Activated CD8-positive, alpha-beta memory T cell treated with anti-CD3 and anti-CD28 coated beads for 1 hour (primary cell): ENCODE results near the gene FBLN2.
A peak's percentile ranks its signal among the peaks of the same experiment; 100 is the strongest.

Experiments
- DNase-seq, 2 donors: peaks; one replicate each; pipeline ENCODE4 v3.0.0-alpha.2; 2020; ENCODE audit warnings: low read depth in 1 of 2; ENCODE audit errors: extremely low read depth in 1 of 2

FBLN2 gene

DNA sequence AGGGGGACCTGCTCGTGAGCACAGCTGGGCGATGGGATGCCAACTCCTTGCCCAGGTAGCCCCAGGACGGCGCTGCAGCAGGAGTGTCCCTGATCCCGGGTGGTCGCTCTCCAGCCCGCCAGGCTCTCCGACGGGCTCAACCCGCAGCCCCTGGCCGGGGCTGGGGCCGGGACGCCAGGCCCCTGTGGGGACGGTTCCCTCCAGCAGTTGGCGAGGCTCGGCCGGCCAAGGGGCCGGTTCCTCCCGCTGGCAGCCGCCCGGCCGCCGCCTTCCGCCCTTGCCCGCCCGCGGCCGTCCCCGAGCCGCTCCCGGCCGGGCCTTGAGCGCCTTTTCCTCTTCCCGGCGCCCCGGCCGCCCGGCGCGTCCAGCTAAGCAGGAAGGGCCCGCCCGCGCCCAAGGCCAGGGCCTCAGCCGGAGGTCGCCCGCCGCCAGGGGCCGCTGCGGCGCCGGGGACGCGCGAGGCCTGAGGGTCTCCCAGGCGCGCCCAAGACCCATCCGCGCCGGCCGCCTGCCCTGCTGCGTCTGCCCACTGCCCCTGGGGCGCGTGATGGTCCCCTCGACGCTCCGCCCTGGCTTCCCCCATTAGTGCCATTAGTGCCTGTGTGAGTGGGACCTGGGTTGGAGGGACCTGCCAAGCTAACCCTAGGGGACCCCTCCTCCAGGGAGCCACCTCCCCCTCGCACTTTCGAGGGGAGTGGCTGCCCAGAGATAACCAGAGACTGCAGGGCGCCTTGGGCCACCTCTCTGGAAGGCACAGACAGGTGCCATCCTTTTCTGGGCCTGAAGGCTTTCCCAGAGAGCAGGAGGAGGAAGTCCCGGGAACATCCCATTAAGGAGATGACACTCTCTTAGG lies 106.4 kb downstream of the FBLN2 start:
- no peak for DNase-seq

DNA sequence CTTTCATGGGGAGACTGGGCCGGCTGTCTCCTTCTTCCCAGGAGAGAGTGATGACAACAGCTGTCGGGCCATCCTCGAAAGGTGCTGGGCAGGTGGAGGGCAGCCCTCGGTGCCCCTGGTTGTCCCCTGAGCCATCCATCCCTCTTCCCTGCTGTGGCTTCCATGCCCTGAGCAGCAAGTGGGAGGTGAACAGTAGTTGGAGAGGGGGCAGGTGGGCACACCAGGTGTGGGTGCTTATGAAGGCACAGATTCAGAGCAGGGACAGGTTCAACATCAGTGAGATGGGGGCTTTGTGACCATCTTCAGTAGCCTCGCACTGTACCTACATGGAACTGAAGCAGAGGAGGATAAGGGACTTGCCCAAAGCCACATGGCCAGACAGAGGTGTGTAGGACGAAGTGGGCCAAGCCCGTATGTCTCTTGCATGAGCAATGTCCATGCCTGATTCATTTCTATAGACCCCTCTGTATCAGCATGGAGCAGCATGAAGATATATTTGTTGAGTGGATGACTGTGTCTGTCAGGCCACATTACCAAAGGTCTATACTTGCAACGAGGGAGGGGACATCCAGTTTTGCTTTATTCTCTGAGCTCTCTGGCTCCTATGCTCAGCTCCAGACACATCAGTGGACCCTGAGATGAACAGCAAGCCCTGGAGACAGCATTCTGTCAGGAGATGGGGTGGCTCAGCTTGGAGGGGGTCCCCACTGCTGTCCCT lies 107.8 kb downstream of the FBLN2 start:
- no peak for DNase-seq

DNA sequence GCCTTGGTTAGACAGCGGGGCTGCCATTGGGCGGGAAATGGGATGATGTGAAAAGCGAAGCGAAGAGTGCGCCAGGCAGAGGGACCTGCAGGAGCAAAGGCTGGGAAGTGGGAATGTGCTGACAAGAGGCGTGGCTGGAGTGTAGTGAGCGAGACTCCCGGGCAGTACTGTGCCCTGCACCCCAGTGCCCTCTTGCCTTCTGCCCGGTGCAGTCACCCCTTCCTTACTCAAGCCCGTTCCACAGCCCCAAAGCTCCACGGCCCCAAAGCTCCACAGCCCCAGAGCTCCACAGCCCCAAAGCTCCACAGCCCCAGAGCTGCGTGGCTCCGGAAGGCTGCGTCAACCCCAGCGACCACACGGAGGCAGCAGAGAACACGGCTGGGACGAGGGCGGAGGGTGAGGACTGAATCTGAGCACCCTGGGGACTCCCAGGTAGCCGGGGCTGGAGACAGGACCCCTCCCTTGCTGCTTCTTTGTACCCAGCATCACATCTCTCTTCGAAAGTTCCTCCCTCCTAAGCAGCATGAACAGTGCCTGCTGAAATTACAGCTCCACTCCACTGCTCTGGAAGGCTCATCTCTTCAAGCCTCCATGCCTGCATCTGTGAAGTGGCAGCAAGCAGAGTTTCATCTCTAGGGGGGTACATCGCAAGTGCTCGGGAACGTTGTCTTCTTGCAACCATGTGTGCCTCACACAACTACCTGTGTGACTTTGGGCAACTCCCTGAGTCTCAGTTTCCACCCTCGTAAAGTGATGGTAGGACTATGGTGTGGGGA lies 108.9 kb downstream of the FBLN2 start:
- peak; percentile 26 to 46 for DNase-seq

DNA sequence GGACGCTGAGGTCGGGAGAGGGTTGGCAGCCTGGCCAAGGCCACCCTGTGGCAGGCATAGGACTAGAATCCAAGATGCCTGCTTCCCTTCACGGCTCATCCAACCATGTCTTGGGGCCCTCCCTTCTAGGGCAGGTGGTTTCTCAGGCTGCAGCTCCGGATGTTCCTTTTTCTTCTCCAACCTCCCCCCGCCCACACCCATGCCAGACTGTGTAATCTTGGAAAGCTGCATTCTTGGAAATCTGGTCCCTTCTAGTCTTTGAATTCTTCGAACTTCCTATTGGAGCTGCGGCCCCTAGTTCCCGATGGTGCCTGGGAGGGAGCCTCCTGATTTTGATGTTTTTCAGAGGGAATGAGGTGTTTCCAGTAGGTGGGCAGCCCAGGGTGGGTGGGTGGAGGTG lies 109.8 kb downstream of the FBLN2 start:
- no peak for DNase-seq

DNA sequence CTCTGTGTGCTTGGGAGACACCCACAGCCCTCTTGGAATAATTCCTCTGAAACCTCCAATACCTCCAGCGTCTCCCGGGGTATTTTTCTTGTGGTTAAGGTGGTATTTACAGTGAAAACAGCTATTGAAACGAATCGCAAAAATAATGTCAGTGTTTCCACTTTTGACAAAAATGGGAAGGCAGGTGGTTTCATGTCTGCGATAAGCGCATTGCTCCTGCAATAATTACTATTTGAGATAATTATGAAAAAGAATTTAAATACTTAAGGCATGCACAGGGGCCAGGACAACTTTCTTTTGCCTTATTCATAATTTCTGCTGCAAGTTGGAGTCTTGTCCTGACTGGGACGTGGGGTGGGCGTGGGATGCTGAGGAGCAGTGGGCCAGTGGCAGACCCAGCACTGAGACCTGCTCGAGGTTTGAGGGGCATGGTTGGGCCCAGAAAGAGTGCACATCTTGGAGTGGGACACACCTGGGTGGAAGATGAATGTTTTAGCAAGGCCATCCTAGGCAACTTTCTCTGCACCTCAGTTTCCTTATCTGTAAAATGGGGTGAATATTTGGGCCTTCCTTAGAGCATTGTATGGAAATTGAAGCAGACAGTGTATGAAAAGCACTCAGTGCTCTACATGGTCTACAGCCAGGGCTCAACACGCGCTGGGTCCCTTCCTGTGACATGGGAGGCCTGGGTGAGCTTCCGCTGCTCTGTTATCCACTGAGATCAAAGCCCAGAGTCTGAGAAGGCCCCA lies 110.5 kb downstream of the FBLN2 start:
- DNase-seq, result no peak

DNA sequence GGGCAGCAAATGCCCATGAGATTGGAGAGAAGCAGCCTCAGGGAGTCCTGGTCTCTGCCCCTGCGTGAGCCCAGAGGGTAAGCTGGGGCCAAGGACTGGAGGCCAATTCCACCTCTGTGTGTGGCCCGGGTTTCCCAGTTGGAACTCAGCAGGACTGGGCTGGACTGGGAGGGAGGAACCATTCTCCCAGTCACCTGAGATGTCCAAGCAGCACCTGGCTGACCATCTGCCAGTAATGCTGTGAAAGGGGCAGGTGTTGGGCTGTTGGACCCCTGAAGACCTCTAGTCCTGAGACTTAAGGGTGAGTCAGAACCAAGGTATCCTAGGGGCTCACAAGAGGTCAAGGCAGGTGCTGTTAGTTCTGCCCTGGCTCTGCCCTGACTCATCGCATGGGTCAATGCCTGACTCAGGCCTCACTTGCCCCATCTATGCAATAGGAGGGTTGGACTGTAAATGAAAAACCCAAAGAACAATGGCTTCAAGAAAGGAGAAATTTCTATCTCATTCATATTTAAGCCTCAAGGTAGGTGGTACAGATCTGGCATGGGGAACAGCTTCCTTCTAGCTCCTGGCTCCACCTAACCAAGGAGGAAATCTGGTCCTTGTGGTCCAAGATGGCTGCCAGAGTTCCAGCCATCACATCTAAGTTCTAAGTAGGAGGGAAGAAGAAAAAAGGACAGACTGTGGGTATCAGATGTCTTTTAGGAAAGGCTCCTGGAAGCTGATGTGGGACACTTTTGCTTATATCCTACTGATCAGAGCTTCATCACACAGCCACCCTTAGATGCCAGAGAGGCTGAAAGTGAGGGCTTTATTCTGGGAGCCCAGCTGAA lies 111.3 kb downstream of the FBLN2 start:
- DNase-seq, result no peak

DNA sequence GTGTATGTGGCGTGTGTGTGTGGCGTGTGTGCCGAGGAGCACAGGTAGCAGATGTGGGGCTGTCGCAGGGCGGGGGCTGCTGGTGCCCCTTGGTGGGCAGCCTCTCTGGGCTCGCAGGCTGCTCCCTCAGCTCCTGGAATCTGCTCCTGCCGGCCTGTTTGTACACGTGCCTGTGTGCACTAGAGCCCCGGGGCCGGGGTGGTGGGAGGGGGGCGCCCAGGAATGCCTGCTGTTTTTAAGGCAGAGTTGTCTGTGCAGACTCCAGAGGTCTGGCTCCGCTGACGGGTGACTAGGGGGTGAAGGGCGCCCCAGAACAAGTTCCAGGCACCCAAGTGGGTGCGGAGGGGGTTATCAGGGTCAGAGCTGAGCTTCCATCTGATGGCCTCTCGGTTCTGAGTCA lies 112.2 kb downstream of the FBLN2 start:
- no peak for DNase-seq

DNA sequence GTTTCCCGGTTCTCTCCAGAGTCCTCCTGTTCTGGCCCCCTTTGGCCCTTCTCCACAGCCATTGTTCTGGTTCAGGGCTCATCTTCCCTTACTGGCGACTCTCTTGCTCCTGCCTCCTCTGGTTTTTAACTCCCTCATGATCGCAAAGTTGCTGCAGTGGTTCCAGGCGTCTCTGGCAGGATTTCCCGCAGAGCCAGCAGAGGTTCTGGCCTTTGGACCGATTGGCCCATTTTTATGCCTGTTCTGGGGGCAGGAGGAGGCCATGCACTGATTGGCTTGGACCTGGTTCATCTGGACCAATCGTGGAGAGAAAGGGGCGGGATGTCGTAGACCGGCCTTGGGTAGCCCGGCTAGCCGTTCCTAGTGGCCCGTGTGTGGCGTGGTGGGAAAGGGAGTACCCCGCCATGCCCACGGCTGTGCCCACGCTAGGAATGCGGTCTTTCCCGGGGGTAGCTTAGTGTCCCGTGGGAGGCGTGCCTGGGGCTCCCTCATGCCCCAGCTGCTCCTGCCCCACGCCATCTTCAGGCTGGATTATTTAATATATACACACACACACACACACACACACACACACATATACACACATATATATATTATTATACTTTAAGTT lies 113.4 kb downstream of the FBLN2 start:
- DNase-seq, result no peak

DNA sequence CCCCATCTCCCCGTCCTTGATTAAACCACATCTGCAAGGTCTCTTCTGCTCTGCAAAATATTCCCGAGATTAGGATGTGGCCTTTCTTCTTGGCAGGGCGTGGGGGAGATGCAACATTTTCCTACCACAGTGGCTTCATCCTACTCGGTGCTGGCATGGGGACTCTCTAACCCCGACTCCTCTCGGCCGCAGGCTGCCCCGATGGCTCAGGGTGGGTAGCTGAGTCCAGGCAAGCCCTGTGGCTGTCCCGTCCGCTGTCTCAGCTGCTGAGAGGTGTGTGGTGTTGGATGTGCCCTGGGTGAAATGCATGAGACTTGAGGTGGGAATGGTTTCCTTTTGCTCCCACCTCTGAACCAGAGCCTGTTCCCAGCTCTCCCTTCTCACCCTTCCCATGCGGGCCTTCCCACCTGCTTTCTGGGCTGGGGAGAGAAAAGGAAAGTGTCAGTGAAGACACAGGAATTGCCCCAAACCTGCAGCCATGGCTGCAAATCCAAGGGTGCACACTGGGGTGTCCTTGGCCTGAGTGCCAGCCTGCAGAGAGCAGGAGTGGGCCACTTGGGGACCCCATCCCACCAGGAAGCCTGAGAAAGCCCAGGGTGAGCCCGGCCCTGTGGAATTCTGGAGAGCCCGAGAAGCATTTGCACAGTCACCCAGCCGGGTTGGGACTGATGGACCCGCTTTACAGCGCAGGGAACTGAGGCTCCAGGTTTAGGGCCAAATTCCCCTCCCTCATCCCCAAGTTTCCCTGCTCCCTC lies 115.0 kb downstream of the FBLN2 start:
- DNase-seq, result no peak

DNA sequence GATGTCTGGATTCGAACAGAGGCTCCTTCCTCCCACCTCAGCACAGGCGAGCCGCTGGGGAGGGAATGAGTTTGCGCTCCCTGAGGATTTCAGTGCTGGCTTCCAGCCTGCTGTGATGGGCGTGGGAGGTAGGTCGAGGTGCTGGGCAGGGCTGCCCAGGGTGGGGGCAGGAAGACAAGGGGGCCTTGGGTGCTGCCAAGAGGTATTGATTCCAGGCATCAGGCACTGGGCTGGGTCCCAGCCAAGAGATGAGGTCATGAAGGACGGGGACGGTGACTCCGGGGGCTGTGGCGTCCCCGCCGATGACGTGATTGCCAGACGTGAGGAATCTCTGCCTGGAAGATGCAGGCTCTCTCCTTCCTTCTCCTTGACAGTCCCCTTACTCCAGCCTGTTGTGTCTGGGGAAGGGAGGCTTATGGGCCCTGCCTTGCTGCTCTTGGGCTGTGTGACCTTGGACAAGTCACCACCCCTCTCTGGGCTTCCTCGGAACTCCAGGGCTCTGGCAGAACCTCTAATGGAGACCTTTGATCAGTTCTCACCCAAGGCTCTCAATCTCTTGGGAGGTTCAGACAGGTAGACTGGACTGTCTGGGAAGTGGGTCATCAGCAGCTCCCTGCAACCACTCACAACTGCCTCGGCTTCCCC lies 116.8 kb downstream of the FBLN2 start:
- no peak for DNase-seq

DNA sequence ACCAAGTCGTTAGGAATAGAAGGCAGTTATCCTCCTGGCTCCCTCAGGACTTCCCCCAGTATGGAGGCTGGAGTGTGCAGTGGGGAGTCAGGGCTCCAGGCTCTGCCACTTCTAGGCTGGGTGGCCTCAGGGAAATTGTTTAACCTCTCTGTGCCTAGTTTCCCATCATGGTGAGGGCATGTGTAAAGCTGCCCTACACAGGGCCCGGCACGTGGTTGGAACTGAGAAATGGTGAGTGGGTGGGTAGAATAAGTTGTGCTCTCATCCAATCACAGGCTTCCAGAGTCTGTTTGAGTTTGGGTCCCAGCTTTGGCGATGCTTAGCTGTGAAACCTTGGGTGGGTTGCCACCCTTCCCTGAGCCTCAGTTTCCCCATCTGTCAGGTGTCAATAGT lies 117.3 kb downstream of the FBLN2 start:
- no peak for DNase-seq

DNA sequence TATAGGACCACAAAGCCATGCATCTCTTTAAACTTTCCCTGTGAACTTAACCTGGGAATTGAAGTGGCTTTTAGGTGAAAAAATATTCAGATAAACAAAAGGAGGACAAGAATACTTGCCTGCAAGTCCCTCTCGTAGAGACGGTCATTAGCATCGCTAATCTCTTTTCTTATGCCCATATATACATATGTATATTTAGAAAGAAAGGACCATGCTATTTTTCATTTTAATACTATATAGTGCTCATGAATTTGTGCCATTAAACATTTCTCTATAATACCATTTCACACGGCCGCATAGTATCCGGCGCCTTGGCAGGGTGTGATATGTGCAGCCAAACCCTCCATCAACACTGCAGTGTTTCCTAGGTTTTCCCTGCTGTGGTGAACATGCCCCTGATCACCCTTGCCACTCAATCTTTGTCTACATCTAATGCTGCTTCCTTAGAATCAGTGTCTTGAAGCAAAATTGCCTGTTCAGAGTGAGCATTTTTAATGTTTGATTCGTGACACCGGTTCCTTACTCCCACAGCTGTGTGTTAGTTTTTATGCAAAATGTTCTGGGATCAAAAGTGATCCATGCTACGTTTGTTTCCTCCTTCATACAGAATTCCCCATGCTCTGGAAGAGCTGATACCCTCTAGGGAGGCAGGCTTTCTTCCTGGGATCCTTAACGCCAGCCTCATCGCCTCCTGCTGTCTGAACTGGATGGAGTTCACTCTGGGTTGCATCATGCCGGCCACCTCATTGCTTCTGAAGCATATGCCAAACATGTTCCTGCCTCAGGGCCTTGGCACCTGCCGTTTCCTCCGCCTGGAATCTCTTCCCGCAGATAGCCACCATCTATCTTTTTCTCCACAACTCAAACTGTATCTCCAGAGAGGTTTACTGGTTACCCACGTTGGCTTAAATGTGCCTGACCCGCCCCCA lies 118.1 kb downstream of the FBLN2 start:
- DNase-seq, result no peak

DNA sequence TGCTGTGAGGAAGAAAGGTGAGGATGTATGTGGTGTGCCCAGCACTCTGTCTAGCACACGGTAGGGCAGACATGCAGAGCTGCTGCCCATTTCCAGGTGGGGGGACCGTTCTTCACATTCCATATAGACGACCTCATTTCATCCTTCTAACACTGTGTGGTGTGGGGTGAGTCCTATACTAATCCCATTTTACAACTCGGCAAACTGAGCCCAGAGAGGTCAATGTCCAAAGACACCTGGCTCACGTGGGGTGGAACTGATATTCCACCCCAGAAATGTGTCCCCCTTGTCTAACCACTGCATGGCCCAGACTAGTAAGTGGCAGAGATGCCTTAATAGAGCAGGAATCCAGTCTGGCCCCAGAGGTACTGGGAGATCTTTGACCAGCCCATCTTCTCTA lies 119.2 kb downstream of the FBLN2 start:
- DNase-seq, result no peak

DNA sequence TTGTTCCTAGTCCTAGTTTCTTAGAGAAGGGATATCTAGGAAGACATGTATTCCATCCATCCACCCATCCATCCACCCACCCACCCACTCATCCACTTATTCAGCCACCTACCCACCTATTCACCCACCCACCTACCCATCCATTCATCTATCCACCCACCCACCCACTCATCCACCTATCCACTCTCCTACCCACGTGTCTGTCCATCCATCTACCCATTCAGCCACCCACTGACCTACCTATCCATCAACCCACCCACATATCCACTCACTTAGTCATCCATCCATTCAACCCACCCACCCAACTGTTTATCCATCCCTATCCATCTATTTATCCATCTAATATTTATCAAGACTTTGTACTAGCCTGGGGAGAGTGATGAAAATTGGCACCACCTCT lies 120.5 kb downstream of the FBLN2 start:
- no peak for DNase-seq

DNA sequence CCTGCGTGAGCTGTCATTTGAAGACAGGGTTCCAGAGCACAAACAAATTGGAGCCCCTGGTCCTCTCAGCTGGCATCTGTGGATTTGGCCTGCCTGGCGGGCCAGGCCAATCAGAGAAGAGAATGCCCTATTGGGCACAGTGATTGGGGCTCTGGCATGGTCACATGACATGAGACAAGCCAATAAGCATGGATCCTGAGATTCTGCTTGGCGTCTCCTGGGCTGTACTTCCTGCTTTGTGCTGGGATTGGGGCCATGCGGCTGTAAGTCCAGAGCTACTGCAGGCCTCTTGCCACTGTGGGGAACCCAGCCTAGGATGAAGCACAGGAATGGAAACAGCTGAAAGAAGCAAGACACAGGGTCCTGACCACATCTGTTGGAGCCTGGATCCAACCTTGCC lies 121.4 kb downstream of the FBLN2 start:
- DNase-seq, result no peak

DNA sequence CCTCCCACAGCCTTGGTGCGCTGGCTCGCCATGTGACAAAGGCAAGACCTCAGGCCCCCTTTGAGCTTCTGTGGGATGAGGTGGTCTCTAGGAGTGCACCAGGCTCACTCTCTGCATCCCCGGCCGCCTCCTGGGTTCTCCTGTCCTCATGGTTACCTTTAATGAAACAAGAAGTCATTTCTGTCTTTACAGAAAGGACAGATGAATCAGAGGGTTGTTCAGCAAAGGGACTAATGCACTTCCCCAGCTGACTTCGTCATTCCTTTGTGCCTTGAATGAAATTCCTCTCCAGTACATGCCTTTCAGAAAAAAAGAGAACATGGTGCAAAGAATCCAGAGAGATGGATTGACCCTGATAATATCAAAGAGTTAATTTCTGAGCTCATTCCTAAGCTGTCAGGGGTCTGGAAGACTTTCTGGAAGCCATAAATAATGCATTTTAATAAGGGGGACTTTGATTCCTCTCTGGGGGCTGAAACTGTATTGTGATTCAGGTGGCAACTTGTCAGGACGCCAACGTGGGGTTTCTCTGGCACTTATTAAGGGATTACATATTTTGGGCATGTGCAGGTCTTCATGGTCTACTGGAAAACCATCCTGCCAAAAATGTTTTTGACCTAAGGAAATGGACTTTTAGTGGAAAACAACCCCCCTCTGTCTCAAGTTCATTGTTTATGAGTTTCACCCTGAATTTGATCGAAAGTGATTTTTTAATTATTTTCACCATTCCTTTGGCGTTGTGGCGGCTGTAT lies 122.7 kb downstream of the FBLN2 start:
- no peak for DNase-seq

DNA sequence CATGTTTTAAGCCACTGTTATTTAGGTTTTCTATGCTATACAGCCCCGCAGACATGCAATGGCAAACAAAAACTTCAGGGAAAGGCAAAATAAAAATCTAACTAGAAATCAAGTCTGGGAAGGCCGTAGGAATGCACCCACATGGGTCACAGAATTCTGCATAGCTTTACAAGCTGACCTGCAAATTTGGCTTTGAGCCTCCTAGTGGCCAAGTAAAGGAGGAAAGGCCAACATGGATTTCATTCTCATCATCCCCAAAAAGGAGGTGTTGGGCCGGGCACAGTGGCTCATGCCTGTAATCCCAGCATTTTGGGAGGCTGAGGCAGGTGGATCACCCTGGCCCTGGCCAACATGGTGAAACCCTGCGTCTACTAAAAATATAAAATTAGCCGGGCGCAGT lies 124.3 kb downstream of the FBLN2 start:
- DNase-seq, result no peak
